ENCODE results near the gene ACTR5.

Gene ACTR5

DNA sequence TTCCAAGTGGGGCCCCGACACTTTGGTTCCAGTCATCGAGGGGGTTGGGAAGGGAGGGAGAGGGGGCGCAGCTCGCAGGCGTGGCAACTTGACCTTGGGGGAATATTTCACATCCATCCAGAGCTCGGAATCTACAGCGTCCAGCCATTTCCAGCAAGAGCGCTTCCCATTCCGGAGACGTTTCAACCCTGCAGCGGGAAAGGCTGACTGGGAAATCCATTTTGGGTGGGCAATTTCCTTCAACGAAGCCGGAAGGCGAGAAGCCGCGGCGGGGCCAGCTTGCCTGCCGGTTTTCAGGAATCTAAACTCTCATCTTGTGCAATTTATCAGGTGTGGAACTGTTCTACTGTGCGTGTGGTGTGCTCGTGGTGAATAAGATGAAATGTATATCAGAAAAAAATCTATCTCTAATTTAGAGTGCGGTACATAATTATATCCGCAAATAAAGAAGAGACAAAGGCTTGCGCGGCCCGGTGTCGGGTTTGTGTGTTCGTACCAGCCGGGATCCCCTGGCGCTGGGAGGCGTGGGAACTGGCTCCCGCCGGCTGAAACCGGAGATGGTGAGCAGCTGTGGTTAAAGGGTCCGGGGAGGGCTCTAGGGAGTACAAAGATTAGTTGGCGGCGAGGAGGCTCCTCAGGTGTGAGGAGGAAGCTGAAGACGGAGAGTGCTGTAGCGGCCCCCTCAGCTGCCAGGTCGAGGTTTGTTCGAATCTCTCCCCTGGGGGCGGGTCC is 19.2 kb upstream of the ACTR5 start:
- peak; percentile 58 for DNase-seq (ENCODE audit: low spot score)

DNA sequence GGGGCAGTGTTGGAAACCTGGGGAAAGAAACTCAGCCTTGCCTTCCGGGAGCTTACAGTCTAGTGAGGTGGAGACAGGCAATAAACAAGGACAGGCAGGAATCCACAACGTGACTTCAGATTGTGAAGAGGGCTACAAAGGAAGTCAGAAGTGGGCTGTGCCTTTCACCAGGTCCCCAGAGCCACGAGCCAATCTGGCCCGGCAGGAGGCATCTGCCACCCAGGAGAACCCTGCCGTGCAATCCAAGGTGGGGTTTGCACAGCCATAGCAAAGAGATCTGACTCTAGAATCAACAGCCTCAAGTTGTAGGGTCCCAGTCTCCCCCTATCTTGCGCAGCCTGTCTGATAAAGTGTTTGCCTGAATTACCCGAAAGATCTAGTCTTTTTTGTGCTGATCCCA is 18.5 kb upstream of the ACTR5 start:
- no peak for DNase-seq (ENCODE audit: low spot score)

DNA sequence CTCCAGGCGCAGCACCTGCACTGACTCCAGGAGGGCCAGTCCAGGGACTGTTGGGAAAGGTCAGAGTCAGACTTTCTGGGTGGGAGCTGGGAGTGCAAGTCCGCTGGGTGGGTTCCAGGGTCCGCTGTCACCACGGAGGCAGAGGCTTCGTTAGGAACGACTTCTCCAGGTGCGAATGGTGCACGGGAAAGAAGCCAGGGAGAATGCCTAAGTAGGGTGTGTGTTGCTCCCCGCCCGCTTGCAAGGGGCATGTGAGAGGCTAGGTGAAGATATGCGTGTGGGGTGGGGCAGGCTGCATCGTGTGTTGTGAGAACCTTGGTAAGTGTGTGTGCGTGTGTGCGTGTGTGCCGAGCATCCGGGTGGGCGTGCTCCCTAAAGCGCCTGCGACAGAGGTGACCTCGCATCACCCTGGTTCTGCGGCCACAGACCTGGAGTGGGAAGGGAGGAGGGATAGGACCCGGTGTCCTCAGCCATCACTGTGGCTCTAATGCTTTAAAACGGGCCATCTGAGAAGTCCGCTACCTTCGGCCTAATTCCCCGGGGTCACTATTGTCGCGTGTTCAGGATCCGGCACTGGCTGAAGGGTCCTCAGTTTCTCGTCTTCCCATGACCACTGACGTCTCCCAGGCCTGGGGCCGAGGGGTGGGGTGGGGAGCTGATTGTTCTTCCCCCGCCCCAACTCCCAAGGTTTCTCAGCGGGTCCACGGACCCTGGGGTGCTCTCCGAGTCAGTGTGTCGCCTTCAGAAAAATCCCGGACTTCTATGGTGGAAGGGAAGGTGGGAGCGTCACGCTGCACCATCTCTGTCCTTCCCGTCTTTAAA is 17.9 kb upstream of the ACTR5 start:
- no peak for DNase-seq (ENCODE audit: low spot score)

DNA sequence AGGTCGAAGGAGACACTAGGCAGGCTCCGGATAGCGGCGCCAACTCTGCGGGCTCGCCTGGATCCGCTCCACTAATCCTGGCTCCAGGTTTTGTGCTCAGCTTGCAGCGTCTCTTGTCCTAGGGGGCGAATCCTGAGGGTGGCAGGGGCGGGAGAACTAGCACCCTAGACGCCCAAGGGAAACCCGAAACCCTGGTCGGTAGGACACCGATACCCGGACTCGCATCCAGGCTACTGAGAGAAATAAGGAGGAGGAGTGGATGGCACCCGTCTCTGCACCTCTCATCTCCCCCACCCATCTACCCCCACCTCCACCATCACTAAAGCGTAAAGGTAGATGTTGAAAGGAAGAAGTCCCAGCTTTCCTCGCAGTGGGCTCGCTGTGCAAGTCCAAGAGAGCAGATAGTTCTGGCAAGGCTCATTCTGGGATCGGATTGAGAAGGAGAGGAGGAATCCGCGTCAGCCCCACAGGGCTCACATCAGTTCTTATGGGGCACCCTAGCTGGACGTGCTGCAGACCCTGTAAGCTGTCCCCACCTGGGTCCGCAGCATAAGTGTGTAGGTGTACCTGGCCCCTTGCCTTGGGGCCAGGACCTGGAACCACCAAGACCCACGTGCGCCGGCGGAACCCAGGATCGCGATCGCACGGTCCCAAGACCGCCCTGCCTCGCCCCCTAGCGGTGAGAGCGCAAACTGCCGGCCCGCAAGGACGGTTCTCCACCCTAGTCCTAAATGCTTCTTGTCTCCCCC is 17.1 kb upstream of the ACTR5 start:
- peak; percentile 87 for DNase-seq (ENCODE audit: low spot score)

DNA sequence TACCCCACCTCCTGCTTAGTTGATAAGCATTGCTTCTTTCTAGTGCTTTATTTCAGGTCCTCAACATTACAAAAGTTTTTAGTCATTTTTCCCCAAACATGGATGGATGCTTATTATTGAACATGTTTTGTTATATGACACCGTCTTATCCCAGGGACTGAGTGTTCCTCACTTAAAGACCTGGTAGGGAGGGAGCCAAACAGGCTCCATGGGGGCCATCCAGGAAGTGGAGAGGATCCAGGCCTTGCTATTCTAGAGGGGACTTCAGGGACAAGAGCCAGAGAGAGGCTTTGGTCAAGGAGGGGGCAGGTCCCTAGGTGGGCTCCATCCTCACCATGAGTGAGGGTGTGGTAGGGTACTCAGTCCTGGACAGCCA is 16.5 kb upstream of the ACTR5 start:
- no peak for DNase-seq (ENCODE audit: low spot score)

DNA sequence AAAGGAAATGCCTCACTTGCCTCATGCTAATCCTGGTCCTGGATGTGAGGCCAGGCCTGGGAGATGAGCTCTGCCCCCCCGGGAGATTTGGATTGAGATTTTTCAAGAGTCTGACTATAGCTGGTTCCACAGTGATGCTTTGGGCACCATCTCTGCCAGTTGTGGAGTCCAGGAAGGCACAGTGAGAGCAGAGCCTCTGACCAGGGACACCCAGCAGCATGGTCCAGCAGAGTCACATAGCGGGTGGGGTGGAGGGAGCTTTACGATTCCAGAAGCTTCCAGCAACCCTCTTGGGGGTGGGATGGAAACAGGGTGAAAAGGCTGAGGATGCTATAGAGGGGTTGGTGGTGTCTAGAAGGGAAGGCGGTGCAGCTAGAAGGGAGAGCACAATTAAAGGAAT is 15.3 kb upstream of the ACTR5 start:
- DNase-seq (ENCODE audit: low spot score) = no peak

DNA sequence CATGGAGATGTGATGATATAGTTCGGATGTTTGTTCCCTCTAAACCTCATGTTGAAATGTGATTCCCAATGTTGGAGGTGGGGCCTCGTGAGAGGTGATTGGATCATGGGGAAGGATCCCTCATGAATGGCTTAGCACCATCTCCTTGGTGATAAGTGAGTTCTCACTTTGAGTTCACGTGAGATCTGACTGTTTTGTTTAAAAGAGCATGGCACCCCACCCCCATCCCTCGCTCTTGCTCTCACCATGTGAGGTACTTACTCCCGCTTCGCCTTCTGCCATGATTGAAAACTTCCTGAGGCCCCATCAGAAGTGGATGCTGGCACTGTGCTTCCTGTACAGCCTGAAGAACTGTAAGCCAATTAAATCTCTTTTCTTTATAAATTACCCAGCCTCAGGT is 13.1 kb upstream of the ACTR5 start:
- no peak for DNase-seq (ENCODE audit: low spot score)

DNA sequence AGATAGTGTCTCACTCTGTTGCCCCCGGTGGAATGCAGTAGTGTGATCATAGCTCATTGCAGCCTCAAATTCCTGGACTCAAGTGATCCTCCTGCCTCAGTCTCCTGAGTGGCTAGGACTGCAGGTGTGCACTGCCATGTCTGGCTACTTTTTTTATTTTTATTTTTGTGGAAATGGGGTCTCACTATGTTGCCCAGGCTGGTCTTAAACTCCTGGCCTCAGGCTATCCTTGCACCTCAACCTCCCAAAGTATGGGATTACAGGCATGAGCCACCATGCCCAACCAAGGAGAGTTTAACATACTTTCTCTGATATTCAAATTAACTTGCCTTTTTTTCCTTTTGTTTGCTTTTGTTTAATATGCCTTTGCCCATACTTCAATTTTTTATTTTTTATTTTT is 10.4 kb upstream of the ACTR5 start:
- DNase-seq (ENCODE audit: low spot score) = no peak

DNA sequence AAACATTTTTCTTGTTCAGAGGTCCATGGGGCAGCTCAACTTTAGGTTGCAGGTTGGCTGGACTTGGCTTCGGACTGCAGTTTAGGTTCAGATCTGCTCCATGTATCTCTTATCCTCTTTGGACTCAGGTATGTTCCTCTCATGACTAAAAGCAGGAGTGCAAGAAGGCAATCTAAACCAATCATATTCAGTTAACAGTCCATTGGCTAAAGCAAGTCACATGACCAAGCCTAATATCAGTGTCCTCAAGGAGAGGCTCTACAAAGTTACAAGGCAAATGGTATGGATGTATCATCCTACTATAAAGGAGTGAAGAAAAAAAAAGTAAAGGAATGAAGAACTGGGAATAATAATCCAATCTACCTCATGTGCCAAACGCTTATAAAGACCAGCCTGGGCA is 2.5 kb upstream of the ACTR5 start:
- no peak for DNase-seq (ENCODE audit: low spot score)

DNA sequence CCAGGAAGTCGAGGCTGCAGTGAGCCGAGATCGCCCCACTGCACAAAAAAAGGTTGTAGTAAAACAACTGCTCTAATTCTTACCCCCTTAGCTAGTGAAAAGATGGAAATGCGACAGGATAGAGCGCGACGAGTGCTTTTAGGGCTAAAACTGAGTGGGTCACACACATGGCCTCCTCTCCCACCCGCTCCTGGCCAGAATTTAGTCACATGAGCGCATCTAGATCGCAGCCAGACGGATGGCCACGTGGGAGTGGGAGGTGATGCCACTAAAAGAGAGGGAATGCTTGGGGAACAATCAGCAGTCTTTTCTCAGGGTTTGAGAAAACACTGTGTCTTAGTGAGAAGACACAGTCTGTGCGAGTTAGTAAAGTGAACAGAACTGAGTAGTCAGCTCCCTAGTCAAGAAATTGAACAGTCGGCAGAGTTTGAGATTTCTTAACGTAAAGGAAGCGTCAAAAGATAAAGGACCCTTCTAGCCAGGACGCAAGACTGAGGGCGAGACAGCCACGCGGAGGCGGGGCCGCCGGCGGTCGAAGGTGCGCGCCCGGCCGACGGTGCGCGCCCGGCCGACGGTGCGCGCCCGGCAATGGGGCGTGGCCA is 664 bp upstream of the ACTR5 start:
- no peak for DNase-seq (ENCODE audit: low spot score)

DNA sequence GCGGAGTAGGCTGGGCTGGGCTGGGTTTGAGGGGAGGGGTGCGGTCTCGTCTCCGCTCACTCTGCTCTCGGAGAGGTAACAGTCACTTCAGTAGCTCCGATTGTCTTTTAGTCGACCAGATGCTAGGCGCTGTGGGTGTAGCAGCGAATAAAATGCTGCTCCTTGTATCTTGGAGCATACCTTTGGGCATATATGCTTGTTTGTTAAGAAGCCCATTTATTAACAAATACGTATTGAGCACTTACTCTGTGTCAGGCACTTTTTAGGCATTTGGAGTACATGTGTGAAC is 545 bp downstream of the ACTR5 start:
- DNase-seq (ENCODE audit: low spot score) = no peak

DNA sequence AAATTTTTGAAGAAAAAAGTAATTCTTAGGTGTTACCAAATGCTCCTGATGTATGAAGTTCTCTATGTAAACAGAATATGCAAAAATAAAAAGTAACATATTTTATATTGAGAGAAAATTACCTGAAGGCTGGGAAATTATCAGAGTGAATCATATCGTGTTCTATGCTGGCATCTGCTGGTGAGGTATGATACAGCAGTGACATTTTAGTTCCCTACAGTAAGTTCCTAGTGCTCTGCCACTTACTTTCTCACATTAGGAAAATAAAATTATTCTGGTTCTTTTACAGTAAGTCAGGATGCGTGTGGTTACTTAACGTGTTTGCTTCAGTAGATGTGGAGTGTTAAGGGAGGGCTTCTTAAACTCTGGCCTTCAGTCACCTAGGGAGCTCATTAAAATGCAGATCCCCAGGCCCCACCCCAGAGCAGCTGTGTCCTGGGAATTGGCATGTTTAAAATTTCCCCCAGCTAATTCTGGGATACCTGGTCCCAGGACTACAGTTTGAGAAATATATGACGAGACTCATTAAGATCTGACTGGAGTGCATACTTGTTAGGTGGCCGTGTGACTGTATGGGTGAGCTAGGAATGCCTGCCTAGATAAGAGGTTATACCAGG is 3.2 kb downstream of the ACTR5 start:
- no peak for DNase-seq (ENCODE audit: low spot score)

DNA sequence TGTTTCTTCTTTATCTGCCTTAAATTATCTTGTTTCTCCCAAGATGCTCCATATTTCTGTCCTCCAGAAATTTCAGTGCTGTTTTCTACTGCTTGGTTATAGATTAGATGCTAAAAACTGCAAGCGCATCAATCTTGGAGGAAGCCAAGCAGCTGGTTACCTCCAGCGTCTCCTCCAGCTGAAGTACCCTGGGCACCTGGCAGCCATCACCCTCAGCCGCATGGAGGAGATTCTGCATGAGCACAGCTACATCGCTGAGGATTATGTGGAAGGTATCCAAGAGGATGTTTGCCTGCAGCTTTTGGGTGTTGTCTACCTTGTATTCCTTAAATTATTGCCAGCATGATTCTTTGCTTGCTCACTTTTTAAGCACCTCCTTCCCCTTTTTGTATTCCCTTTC is 3.8 kb downstream of the ACTR5 start:
- DNase-seq (ENCODE audit: low spot score) = no peak

DNA sequence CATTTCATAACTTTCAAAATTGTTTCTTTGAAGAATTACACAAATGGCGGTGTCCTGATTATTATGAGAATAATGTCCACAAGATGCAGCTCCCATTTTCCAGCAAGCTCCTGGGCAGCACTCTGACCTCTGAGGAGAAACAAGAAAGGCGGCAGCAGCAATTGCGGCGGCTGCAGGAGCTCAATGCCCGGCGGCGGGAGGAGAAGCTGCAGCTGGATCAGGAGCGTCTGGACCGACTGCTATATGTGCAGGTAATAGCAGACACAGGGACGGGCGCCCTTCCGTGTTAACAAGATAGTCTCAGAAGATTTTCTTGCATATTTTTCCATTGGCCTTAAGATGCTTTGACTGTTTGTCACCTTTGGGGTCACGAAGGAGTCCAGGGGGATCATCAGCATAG is 6.7 kb downstream of the ACTR5 start:
- no peak for DNase-seq (ENCODE audit: low spot score)

DNA sequence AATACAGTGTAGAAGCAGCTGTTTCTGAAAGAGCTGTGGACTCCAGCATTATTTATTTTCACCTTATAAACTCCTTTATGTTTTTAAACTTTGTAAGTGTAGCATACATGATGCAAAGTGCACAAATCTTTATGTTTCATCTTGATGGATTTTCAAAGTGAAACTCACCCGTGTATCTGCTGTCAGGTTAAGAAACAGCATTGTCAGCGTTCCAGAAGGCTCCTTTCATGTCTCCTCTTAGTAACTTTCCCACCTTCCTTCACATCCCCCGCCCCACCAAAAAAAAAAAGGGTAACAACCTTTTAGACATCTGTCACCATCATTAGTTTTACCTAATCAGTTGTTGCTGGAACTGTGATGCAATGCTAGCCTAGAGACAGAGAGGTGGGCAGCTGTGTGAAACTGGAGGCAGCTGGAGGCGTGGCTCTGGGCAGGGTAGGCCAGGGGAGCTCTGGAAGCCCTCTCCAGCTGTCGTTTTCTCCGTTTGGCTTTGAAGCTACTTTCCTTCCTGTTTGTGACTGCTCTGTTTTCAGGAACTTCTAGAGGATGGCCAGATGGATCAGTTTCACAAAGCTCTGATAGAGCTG is 7.2 kb downstream of the ACTR5 start:
- DNase-seq (ENCODE audit: low spot score) = no peak

DNA sequence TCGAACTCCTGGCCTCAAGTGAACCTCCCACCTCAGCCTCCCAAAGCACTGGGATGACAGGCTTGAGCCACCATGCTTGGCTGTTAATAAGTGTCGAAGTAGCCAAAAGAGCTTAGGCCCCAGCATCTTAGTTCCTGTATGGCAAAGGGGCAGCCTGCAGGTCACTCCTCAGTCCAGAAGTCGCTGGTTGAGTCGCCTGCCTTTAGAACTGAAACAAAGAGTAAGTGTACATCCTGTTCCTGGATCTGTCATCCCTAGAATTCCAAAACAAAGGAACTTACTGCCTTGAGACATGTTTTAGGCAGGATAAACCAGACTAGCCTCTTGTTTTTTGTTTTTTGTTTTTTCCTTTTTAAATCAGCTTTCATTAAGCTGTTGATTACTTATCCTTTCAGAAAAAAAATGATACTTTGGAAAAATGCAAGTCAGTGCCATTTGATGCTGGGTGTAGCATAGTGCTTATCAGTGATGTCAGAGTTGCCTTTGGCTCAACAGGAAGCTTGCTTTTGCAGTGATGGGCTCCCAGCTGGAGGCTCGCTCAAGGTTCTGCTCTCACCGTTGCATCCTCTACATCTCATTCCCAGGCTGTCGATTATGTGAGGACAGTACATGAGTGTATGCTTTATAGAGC is 9.0 kb downstream of the ACTR5 start:
- no peak for DNase-seq (ENCODE audit: low spot score)

DNA sequence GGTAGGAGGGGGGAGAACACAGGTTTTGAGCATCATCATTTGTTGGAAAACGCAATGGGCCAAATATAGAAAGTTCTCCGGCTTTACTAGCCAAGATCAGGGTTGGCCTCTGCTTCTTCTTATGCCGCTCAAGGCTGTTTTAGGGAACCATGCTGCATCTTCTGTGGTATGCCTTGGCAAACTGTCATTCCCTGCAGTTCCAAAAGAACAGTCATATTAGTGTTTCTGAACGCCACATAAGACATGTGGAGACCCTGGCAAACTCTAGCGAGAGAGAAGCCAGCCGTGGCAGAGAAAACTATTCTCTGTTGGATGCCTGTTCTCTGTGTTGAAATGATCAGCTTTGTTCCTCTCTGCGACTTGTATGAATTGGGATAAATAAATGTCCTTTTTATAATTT is 10.8 kb downstream of the ACTR5 start:
- DNase-seq (ENCODE audit: low spot score) = no peak

DNA sequence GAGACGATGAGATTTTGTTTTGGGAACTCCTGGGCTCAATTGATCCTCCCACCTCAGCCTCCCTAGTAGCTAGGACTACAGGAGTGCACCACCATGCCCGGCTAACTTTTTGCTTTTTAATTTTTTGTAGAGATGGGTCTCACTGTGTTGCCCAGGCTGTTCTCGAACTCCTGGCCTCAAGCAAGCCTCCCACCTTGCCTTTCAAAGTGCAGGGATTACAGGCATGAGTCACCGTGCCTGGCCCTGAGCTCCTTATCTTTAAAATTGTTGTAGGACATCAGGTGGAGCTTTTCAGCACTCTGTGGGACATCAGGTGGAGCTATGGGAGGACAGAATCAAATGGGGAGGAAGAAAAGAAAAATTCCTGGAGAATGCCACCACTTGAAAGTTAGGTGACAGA is 12.7 kb downstream of the ACTR5 start:
- no peak for DNase-seq (ENCODE audit: low spot score)

DNA sequence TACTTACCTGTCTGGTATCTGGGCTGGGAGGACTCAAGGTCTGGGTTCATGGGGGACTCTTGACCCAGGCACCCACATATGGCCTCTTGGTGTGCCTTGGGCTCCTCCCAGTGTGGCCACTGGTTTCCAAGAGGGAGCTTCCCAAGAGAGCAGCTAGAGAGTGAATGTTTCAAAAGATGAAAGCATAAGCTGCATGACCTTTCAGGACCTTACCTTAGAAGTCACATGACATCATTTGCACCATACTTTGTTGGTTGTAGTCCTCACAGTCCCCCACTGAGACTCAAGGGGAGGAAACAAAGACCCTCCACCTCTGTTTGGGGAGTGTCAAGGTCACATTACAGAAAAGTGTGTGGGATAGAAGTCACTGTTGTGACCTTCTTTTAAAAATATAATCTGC is 13.9 kb downstream of the ACTR5 start:
- no peak for DNase-seq (ENCODE audit: low spot score)

DNA sequence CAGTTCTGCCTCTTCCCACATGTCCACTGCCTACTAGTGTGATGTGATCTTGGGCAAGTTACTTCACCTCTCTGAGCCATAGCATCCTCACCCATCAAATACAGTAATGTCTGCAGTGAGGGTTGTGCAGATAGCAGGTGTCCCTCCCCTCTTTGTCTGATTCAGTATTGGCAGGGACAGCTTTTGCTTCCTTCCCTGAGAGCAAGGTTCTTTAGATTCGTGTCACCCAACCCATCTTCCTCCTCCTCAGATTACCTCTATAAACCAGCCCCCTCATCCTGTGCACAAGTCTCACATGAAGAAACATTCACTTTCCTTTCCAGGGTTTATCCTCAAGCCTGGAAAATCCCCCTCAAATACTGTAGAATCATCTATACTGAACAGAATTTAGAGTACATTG is 15.4 kb downstream of the ACTR5 start:
- DNase-seq (ENCODE audit: low spot score) = no peak

DNA sequence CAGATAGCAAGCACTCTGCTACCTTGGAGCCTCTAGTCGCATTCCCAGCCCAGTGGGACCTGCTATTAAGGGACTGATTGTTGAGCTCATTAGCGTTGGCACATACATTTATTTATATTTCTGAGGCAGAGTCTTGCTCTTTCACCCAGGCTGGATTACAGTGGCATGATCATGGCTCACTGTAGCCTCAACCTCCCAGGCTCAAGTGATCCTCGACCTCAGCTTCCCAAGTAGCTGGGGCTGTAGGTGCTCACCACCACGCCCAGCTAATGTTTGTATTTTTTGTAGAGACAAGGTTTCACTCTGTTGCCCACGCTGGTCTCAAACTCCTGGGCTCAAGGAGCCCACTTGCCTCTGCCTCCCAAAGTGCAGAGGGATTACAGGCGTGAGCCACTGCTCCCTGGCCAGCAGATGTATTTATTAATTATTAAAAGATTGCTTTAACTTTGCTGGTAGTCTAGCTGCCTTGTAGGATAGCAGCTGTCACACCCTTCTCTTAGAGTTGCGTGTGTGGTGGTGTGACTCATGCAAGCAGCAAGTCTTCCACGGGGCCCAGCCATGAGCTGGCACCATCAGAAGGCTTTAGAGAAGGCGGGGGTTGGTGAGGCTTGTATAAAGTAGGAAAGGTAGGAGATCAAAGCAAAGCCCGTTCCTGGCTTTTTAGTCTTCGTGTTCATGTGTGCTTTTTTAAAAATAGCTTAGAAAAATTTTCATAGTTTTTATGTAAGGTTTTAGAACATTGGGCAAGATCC is 16.5 kb downstream of the ACTR5 start:
- no peak for DNase-seq (ENCODE audit: low spot score)
